Breast epithelium (tissue), 4 donors: Measurements from ENCODE around the gene AKR1B1. TPM values are rescaled to one million over a fixed set of nuclear protein-coding genes. Genes with fewer than 3 reads are reported as not detected.

ENCODE experiments used
- DNase-seq, 2 donors: peaks; one replicate each; pipeline ENCODE4 v3.0.0-alpha.2; 2019; ENCODE audit warnings: low spot score in 2 of 2
- H3K27ac ChIP-seq, 2 donors: fragments of 200-600 bp; sonication (generic) in 1 of 2; one replicate each; pipeline ENCODE4 v1.5.1; 2016 to 2019; ENCODE audit warnings: mild to moderate bottlenecking in 1 of 2
- H3K27me3 ChIP-seq, 2 donors: fragments of 200-600 bp; sonication (generic) in 1 of 2; one replicate each; pipeline versions ENCODE4 v1.5.1 to v1.6.0; 2017 to 2019; ENCODE audit warnings: control low read depth in 1 of 2, mild to moderate bottlenecking in 1 of 2
- H3K36me3 ChIP-seq: fragments of 200-600 bp; one replicate; pipeline ENCODE4 v1.5.1; 2019
- H3K4me1 ChIP-seq, 2 donors: fragments of 200-600 bp; sonication (generic); one replicate each; pipeline ENCODE4 v1.5.1; 2016 to 2019; ENCODE audit warnings: control low read depth in 1 of 2
- H3K4me3 ChIP-seq, 3 donors: fragments of 200-600 bp; sonication (generic); 1 replicate in 2 of 3; 2 replicates in 1 of 3; pipeline ENCODE4 v1.5.1; 2016 to 2019; ENCODE audit warnings: mild to moderate bottlenecking in 3 of 3, moderate library complexity in 2 of 3
- H3K9me3 ChIP-seq, 2 donors: fragments of 200-600 bp; sonication (generic) in 1 of 2; one replicate each; pipeline ENCODE4 v1.5.1; 2016 to 2019; ENCODE audit warnings: control low read depth in 1 of 2
- CTCF ChIP-seq, 3 donors: fragments of 450-650 bp; IDR thresholded peaks; one replicate each; pipeline ENCODE4 v1.5.1; 2016 to 2017; ENCODE audit warnings: antibody characterized with exemption in 3 of 3, mild to moderate bottlenecking in 3 of 3, moderate library complexity in 3 of 3
- POLR2A ChIP-seq: fragments of 450-650 bp; IDR thresholded peaks from one replicate; pipeline ENCODE4 v1.6.1; 2016; ENCODE audit warnings: antibody characterized with exemption, mild to moderate bottlenecking, moderate library complexity
- POLR2AphosphoS5 ChIP-seq, 3 donors: sonication (generic); formaldehyde crosslinking; IDR thresholded peaks; one replicate each; pipeline ENCODE4 v1.6.1; 2017; ENCODE audit warnings: antibody characterized with exemption in 3 of 3
- intact Hi-C: fragments of 100-400 bp; cut with DNase I; formaldehyde crosslinking; loops from one replicate; pipeline ENCODE4 v1.15.1; 2023; ENCODE audit warnings: low total_unique reads
- total RNA-seq, 3 donors: library from RNA; depleted of rRNA; stranded (reverse); fragments of >200 nt; gene quantifications; one replicate each; pipeline ENCODE4 v1.1.0, GENCODE V29; 2016

The AKR1B1 gene
- total RNA-seq, 3 donors from 2014 or later = 55.0 to 200 (median 57.4) TPM

- Histone ChIP-seq H3K27me3 (no peaks in the 10 kb centered on the region), H3K4me1 (no peaks in the 10 kb centered on the region), H3K4me3 (no peak overlapping the region), H3K27ac (no peak overlapping the region), H3K36me3 (no peaks in the 10 kb centered on the region), H3K9me3 (no peaks in the 10 kb centered on the region)
- intact Hi-C loops = no loop called here
- no peak for DNase-seq
- no peak for TF ChIP-seq POLR2A
- TF ChIP-seq CTCF (IDR thresholded peaks at IDR 0.05) = no peak
- TF ChIP-seq POLR2AphosphoS5 (IDR thresholded peaks at IDR 0.05) = no peak
Observed at GRCh38 chr7:134419085-134419484, 39.8 kb downstream of the AKR1B1 start.

GRCh38 chr7:134415700-134416099 is 43.2 kb downstream of the AKR1B1 start:
- Histone ChIP-seq H3K4me3 (no peak overlapping the region), H3K27me3 (no peaks in the 10 kb centered on the region), H3K36me3 (no peaks in the 10 kb centered on the region), H3K4me1 (no peaks in the 10 kb centered on the region), H3K9me3 (no peaks in the 10 kb centered on the region), H3K27ac (no peak overlapping the region)
- no peak for TF ChIP-seq POLR2A
- no peak for TF ChIP-seq POLR2AphosphoS5 (IDR thresholded peaks at IDR 0.05)
- no peak for TF ChIP-seq CTCF (IDR thresholded peaks at IDR 0.05)
- intact Hi-C loops = no loop called here
- DNase-seq = no peak

GRCh38 chr7:134414109-134414508 is 44.8 kb downstream of the AKR1B1 start:
- Histone ChIP-seq H3K36me3 (no peaks in the 10 kb centered on the region), H3K4me1 (no peaks in the 10 kb centered on the region), H3K27me3 (no peaks in the 10 kb centered on the region), H3K9me3 (no peaks in the 10 kb centered on the region), H3K4me3 (no peak overlapping the region), H3K27ac (no peak overlapping the region)
- no peak for DNase-seq
- intact Hi-C loops = no loop called here
- no peak for TF ChIP-seq CTCF (IDR thresholded peaks at IDR 0.05)
- no peak for TF ChIP-seq POLR2AphosphoS5 (IDR thresholded peaks at IDR 0.05)
- TF ChIP-seq POLR2A = no peak

GRCh38 chr7:134407311-134407710 is 51.6 kb downstream of the AKR1B1 start:
- Histone ChIP-seq H3K27me3 (no peaks in the 10 kb centered on the region), H3K36me3 (no peaks in the 10 kb centered on the region), H3K27ac (no peak overlapping the region), H3K4me1 (no peaks in the 10 kb centered on the region), H3K4me3 (no peak overlapping the region), H3K9me3 (no peaks in the 10 kb centered on the region)
- intact Hi-C loops = no loop called here
- no peak for DNase-seq
- TF ChIP-seq CTCF (IDR thresholded peaks at IDR 0.05) (no peak), POLR2AphosphoS5 (IDR thresholded peaks at IDR 0.05) (no peak), POLR2A (no peak)

- H3K27me3 ChIP-seq = no peaks in the 10 kb centered on the region
- no peaks in the 10 kb centered on the region for H3K36me3 ChIP-seq
- no peak for TF ChIP-seq CTCF (IDR thresholded peaks at IDR 0.05)
- no peak for TF ChIP-seq POLR2A
- TF ChIP-seq POLR2AphosphoS5 (IDR thresholded peaks at IDR 0.05) = no peak
- no peak overlapping the region for H3K27ac ChIP-seq
- H3K4me3 ChIP-seq = no peak overlapping the region
- no peaks in the 10 kb centered on the region for H3K4me1 ChIP-seq
- no peaks in the 10 kb centered on the region for H3K9me3 ChIP-seq
- DNase-seq = no peak
- intact Hi-C loops = no loop called here
Observed at GRCh38 chr7:134406431-134406830, 52.5 kb downstream of the AKR1B1 start.
